Measurements from ENCODE around the gene THSD4. TPM values are rescaled to one million over a fixed set of nuclear protein-coding genes. Genes with fewer than 3 reads are reported as not detected.

The THSD4 gene
- total and polyA plus RNA-seq, 9 of the 15 experiments (the other 6 are each of a cell fraction or from before 2014, with no cell fraction given), result 0.04 TPM; not detected in 5

- Histone ChIP-seq H3K4me2 (ENCODE audit: insufficient read depth, low read length) (no peak overlapping the region), H3K9ac (ENCODE audit: insufficient read depth in 1 of 2, low read depth in 2 of 2, low read length in 2 of 2) (no peak overlapping the region), H3K27me3 (ENCODE audit: control insufficient read depth in 2 of 2, insufficient read depth in 2 of 2, low read length in 2 of 2) (no peaks in the 10 kb centered on the region; a peak in 1 of 5 replicates), H4K20me1 (replicated peaks; ENCODE audit: control insufficient read depth, insufficient read depth, low read length) (no peaks in the 10 kb centered on the region), H3K79me2 (ENCODE audit: control insufficient read depth, insufficient read depth, low read length) (no peaks in the 10 kb centered on the region), H2AFZ (ENCODE audit: low read depth, low read length) (no peak overlapping the region), H3K4me1 (replicated peaks in 1 of 2; ENCODE audit: control insufficient read depth in 2 of 2, insufficient read depth in 2 of 2, low read length in 2 of 2) (no peaks in the 10 kb centered on the region), H3K4me3 (no peak overlapping the region), H3K36me3 (ENCODE audit: control insufficient read depth, insufficient read depth, low read length) (no peaks in the 10 kb centered on the region), H3K9me1 (ENCODE audit: control insufficient read depth, insufficient read depth, low read length) (no peaks in the 10 kb centered on the region), H3K9me3 (replicated peaks; ENCODE audit: control insufficient read depth, insufficient read depth, low read depth, low read length) (no peaks in the 10 kb centered on the region), H3K27ac (ENCODE audit: extremely low read depth, low read depth, low read length) (no peak overlapping the region)
- 0% methylated on average over 3 of the region's 3 CpGs for whole genome bisulfite sequencing (ENCODE audit: insufficient coverage, low coverage, missing lambda C conversion rate)
- DNase-seq (ENCODE audit: extremely low read depth in 1 of 4, low spot score in 3 of 4), result no peak
- intact Hi-C loops (cut with micrococcal nuclease), result no loop called here
- ATAC-seq, result no peak
- POLR2A ChIA-PET, result no interaction called here
- in situ Hi-C loops (cut with MboI), result no loop called here
- CTCF ChIA-PET (ENCODE audit: low intra/inter-chr PET ratio), result no interaction called here
- no peak for FAIRE-seq
- TF ChIP-seq ZNF655 (CRISPR knock-in tag; IDR thresholded peaks at IDR 0.05) (no peak), E2F4 (CRISPR knock-in tag; IDR thresholded peaks at IDR 0.05; ENCODE audit: low read depth) (no peak)
- no TSS peak for BruUV-seq (replicated peaks)
Observed at GRCh38 chr15:71566226-71566625, 451.0 kb downstream of the THSD4 start.

- in situ Hi-C loops (cut with MboI) (no loop called here), intact Hi-C loops (cut with micrococcal nuclease) (no loop called here)
- Histone ChIP-seq H4K20me1 (replicated peaks; ENCODE audit: control insufficient read depth, insufficient read depth, low read length) (no peaks in the 10 kb centered on the region), H3K27me3 (ENCODE audit: control insufficient read depth in 2 of 2, insufficient read depth in 2 of 2, low read length in 2 of 2) (no peaks in the 10 kb centered on the region; a peak in 1 of 5 replicates), H3K9ac (ENCODE audit: insufficient read depth in 1 of 2, low read depth in 2 of 2, low read length in 2 of 2) (no peak overlapping the region), H3K27ac (ENCODE audit: extremely low read depth, low read depth, low read length) (no peak overlapping the region), H3K4me3 (no peak overlapping the region), H3K79me2 (ENCODE audit: control insufficient read depth, insufficient read depth, low read length) (no peaks in the 10 kb centered on the region), H3K4me1 (replicated peaks in 1 of 2; ENCODE audit: control insufficient read depth in 2 of 2, insufficient read depth in 2 of 2, low read length in 2 of 2) (no peaks in the 10 kb centered on the region), H3K36me3 (ENCODE audit: control insufficient read depth, insufficient read depth, low read length) (no peaks in the 10 kb centered on the region), H3K9me3 (replicated peaks; ENCODE audit: control insufficient read depth, insufficient read depth, low read depth, low read length) (no peaks in the 10 kb centered on the region), H3K4me2 (ENCODE audit: insufficient read depth, low read length) (no peak overlapping the region), H3K9me1 (ENCODE audit: control insufficient read depth, insufficient read depth, low read length) (no peaks in the 10 kb centered on the region), H2AFZ (ENCODE audit: low read depth, low read length) (no peak overlapping the region)
- ChIA-PET POLR2A (interaction anchor here (0.6 kb wide), 1 partner anchor 1478 kb away, joined by 3 read pairs; no protein-coding TSS in a partner anchor), CTCF (ENCODE audit: low intra/inter-chr PET ratio) (no interaction called here)
- WGBS (ENCODE audit: insufficient coverage, low coverage, missing lambda C conversion rate), result 0% methylated on average over 3 of the region's 3 CpGs
- DNase-seq (ENCODE audit: extremely low read depth in 1 of 4, low spot score in 3 of 4) (no peak), ATAC-seq (no peak), FAIRE-seq (no peak)
- no TSS peak for BruUV-seq (replicated peaks)
- no peak for TF ChIP-seq ATF2 (CRISPR knock-in tag; IDR thresholded peaks at IDR 0.05)
- TF ChIP-seq FOXM1 (IDR thresholded peaks at IDR 0.05; ENCODE audit: low read depth), result no peak
- TF ChIP-seq FOXM1 (CRISPR knock-in tag; IDR thresholded peaks at IDR 0.05; ENCODE audit: low read depth), result no peak
- no peak for TF ChIP-seq HOMEZ (CRISPR knock-in tag; IDR thresholded peaks at IDR 0.05)
- no peak for TF ChIP-seq TCF3 (CRISPR knock-in tag; IDR thresholded peaks at IDR 0.05)
- no peak for TF ChIP-seq HDAC1 (IDR thresholded peaks at IDR 0.05)
- no peak for TF ChIP-seq MBD1 (CRISPR knock-in tag; IDR thresholded peaks at IDR 0.05)
Observed at GRCh38 chr15:71567173-71567572, 451.9 kb downstream of the THSD4 start.
